NCI-H526 treated with DMSO at 0.1 percent for 48 hours (cell line): ENCODE results near the gene YIPF2.

Experiments
- DNase-seq: peaks from one replicate; lab custom pipeline; 2025; lab: John Stamatoyannopoulos, UW

YIPF2 gene

GRCh38 chr19:10936661-10937084 is 8.2 kb upstream of the YIPF2 start:
- DNase-seq, result peak; percentile 40

DNA sequence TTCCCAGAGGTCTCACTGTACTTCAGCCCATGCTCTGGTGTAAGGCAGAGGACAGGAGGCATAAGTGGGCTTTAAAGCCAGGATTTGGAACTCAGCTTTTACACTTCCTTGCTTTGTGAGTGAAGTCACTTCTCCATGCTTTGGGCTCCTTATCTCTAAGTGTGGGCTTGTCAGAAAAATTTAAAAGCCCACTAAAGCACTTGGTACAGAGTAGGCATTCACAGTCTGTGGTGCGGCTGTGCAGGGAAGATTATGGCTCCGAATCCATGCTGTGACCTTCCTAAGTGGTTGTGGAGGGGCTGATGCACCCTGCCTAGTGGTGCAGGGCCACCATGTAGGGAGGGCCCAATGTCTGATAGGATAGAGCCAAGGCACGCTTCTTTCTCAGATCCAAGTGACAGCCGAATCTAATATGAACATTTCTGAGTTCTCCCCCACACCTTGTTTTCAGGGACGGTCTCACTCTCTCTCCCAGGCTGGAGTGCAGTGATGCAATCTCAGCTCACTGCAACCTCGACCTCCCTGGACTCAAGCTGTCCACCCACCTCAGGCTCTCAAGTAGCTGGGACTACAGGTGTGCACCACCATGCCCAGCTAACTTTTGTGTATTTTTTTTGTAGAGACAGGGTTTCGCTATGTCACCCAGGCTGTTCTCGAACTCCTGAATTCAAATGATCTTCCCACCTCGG is 7.1 kb upstream of the YIPF2 start:
- no peak for DNase-seq

DNA sequence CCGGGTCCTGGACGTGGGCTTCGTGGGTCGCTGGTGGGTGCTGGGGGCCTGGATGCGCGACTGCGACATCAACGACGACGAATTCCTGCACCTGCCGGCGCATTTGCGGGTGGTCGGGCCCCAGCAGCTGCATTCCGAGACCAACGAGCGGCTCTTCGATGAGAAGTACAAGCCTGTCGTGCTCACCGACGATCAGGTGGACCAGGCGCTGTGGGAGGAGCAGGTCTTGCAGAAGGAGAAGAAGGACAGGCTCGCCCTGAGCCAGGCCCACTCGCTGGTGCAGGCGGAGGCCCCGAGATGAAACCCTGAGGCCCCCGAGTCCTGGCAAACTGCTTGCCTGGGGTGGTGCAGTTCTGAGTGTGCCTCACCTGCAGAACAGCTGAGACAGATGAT is 959 bp upstream of the YIPF2 start:
- no peak for DNase-seq

- no peak for DNase-seq
Observed at GRCh38 chr19:10927730-10928562, 493 bp downstream of the YIPF2 start.

DNA sequence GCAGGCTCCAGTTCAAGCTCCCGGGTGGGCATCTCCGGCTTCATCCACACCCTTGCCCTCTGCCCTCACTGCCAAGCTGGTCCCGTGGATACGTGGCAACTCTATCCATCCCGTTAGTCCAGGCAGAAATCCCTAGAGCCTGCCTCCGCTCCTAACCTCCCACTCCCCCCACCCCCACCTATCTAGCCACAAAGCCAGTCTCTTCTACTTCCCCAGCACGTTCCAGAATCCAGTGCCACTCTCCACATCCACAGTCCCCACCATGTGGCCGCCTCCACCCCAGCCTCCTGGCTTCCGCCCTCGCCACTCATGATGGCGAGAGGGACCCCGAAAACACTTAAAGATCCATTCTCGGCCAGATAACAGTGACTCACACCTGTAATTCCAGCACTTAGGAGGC is 3.8 kb downstream of the YIPF2 start:
- no peak for DNase-seq

DNA sequence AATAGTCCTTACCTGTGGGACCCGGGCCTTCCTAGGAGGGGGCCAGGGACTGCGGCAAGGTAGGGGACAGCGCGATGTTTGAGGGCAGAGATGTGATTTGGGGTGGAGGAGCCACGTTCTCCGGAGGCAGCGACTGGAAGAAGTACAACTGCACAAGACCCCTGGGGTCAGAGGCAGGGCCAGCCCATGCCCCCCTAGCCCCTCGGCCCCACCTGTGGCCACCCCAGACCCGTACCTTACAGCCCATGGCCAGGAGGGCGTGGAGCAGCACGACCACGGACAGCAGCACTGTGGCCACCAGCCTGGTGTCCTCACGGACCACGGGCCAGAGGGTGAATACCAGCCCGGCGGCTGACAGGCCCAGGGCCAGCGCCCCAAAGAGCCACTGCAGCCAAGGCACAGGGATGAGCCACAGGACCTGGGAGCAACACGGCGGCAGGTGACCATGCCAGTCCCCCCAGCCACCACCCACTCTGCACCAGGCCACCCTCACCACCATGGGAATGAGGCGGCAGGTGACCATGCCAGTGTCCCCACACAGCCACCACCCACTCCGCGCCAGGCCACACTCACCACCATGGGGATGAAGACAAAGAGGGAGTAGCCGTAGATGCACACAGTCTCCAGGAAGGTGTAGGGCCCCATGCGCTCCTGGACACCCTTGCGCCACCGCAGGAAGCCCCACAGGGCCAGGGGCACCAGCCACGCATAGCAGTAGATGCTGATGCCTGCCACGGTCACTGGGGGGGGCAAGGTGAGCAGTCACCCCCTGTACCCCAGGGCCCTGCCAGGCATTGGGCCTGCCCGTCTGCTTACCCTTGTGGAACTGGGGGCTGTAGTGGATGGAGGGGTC is 5.0 kb downstream of the YIPF2 start:
- DNase-seq, result no peak

GRCh38 chr19:10922638-10923014 is 5.8 kb downstream of the YIPF2 start:
- no peak for DNase-seq

DNA sequence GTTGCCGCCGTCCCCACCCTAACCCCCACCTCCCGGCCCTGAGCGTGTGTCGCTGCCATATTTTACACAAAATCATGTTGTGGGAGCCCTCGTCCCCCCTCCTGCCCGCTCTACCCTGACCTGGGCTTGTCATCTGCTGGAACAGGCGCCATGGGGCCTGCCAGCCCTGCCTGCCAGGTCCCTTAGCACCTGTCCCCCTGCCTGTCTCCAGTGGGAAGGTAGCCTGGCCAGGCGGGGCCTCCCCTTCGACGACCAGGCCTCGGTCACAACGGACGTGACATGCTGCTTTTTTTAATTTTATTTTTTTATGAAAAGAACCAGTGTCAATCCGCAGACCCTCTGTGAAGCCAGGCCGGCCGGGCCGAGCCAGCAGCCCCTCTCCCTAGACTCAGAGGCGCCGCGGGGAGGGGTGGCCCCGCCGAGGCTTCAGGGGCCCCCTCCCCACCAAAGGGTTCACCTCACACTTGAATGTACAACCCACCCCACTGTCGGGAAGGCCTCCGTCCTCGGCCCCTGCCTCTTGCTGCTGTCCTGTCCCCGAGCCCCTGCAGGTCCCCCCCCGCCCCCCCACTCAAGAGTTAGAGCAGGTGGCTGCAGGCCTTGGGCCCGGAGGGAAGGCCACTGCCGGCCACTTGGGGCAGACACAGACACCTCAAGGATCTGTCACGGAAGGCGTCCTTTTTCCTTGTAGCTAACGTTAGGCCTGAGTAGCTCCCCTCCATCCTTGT is 6.4 kb downstream of the YIPF2 start:
- no peak for DNase-seq

- no peak for DNase-seq
Observed at GRCh38 chr19:10921199-10921909, 7.1 kb downstream of the YIPF2 start.

GRCh38 chr19:10920781-10921180 is 7.7 kb downstream of the YIPF2 start:
- DNase-seq, result no peak

GRCh38 chr19:10920288-10920655 is 8.2 kb downstream of the YIPF2 start:
- DNase-seq, result no peak

GRCh38 chr19:10919352-10920287 is 8.8 kb downstream of the YIPF2 start:
- DNase-seq, result no peak

DNA sequence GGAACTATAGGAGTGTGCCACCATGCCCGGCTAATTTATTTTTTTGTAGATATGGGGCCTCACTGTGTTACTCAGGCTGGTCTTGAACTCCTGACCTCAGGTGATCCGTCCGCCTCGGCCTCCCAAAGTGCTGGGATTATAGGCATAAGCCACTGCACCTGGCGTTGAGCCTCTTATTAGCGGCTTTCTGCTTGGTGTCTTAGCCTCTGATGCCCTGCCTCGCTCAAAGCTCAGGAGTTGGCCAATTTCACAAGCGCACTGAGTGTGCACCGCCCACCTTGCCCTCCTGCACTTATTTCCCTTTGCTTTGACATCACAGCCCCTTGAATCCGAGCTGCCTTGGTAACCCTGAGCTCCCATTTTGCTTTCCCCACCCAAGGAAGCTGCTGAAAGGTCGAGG is 10.1 kb downstream of the YIPF2 start:
- no peak for DNase-seq

DNA sequence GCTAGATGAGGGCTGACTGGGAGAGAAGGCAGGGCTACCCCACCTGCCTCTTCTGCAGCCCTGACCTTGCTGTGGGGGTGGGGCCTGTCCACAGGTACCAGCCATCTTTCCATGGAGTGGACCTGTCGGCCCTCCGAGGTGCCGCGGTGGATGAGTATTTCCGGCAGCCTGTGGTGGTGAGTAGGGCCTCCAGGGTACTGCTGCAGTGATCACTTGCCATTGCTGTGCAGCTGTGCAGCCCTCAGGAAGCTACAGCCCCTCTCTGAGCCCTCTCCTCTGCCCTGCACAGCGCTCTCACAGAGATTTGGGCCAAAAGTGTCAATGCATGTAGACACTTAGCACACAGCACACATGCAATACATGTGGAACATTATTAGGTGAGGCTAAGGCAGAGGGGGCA is 11.8 kb downstream of the YIPF2 start:
- no peak for DNase-seq

GRCh38 chr19:10915130-10916091 is 13.0 kb downstream of the YIPF2 start:
- no peak for DNase-seq

- no peak for DNase-seq
Observed at GRCh38 chr19:10913716-10914340, 14.6 kb downstream of the YIPF2 start.

GRCh38 chr19:10912619-10913018 is 15.8 kb downstream of the YIPF2 start:
- no peak for DNase-seq

GRCh38 chr19:10911579-10912363 is 16.7 kb downstream of the YIPF2 start:
- DNase-seq, result no peak
